Kidney epithelial cell (primary cell): ENCODE data around the gene FRMD3. TPM values are rescaled to one million over a fixed set of nuclear protein-coding genes. Genes with fewer than 3 reads are reported as not detected.

Source experiments
- DNase-seq: peaks from one replicate; pipeline ENCODE4 v3.0.0-alpha.2; 2010; ENCODE audit warnings: low read depth
- H3K27me3 ChIP-seq: 2 replicates; pipeline ENCODE4 v1.6.0; 2011; ENCODE audit warnings: low read length; ENCODE audit not compliant: control insufficient read depth, insufficient read depth
- H3K36me3 ChIP-seq: 2 replicates; pipeline ENCODE4 v1.5.1; 2011; ENCODE audit warnings: low read length; ENCODE audit not compliant: control insufficient read depth, insufficient read depth
- H3K4me3 ChIP-seq: 2 replicates; pipeline ENCODE4 v1.5.1; 2011; ENCODE audit warnings: low read depth, mild to moderate bottlenecking, control low read depth, low read length
- CTCF ChIP-seq: IDR thresholded peaks from 2 replicates; pipeline ENCODE4 v1.5.1; 2011; ENCODE audit warnings: mild to moderate bottlenecking, moderate library complexity, low read length, control low read depth, inconsistent platforms; ENCODE audit not compliant: insufficient read depth, poor library complexity, severe bottlenecking
- total RNA-seq: library from RNA; depleted of rRNA; stranded (reverse); fragments of >200 nt; gene quantifications from 2 replicates; pipeline ENCODE4 v1.2.3, GENCODE V29; 2015

The FRMD3 gene
- total RNA-seq, 1 donor from 2014 or later: 5.2 TPM

- Histone ChIP-seq H3K36me3 (no peaks in the 10 kb centered on the region), H3K27me3 (no peaks in the 10 kb centered on the region), H3K4me3 (no peak overlapping the region)
- TF ChIP-seq CTCF: no peak
- no peak for DNase-seq
These were observed 154.0 kb downstream of the FRMD3 start for GRCh38 chr9:83384214-83384613.

GRCh38 chr9:83383034-83383433 is 155.2 kb downstream of the FRMD3 start:
- H3K36me3 ChIP-seq: no peaks in the 10 kb centered on the region
- no peak for TF ChIP-seq CTCF
- DNase-seq: no peak
- H3K4me3 ChIP-seq: no peak overlapping the region
- H3K27me3 ChIP-seq: no peaks in the 10 kb centered on the region

- no peaks in the 10 kb centered on the region for H3K36me3 ChIP-seq
- TF ChIP-seq CTCF: no peak
- H3K27me3 ChIP-seq: no peaks in the 10 kb centered on the region
- DNase-seq: no peak
- H3K4me3 ChIP-seq: no peak overlapping the region
These were observed 155.8 kb downstream of the FRMD3 start for GRCh38 chr9:83382421-83382820.

GRCh38 chr9:83379045-83379444 is 159.2 kb downstream of the FRMD3 start:
- Histone ChIP-seq H3K36me3 (no peaks in the 10 kb centered on the region), H3K27me3 (no peaks in the 10 kb centered on the region), H3K4me3 (no peak overlapping the region)
- no peak for TF ChIP-seq CTCF
- DNase-seq: no peak

GRCh38 chr9:83372957-83373356 is 165.2 kb downstream of the FRMD3 start:
- no peak for DNase-seq
- H3K36me3 ChIP-seq: no peaks in the 10 kb centered on the region
- no peaks in the 10 kb centered on the region for H3K27me3 ChIP-seq
- H3K4me3 ChIP-seq: no peak overlapping the region
- no peak for TF ChIP-seq CTCF

GRCh38 chr9:83367326-83367725 is 170.9 kb downstream of the FRMD3 start:
- Histone ChIP-seq H3K27me3 (no peaks in the 10 kb centered on the region), H3K36me3 (no peaks in the 10 kb centered on the region), H3K4me3 (no peak overlapping the region)
- no peak for DNase-seq
- TF ChIP-seq CTCF: no peak
